HG03460 (cell line): Measurements from ENCODE around the gene HP1BP3.

Experiments used
- ATAC-seq: cut with Tn5 transposase; IDR thresholded peaks from one replicate; pipeline ENCODE4 v1.9.1; 2021; ENCODE audit not compliant: unreplicated experiment

The HP1BP3 gene

GRCh38 chr1:20715406-20715805, 71.7 kb downstream of the HP1BP3 start:
- ATAC-seq, result no peak

GRCh38 chr1:20713440-20713839, 73.7 kb downstream of the HP1BP3 start:
- no peak for ATAC-seq

- ATAC-seq, result no peak
These were observed 74.9 kb downstream of the HP1BP3 start for GRCh38 chr1:20712215-20712577.

- ATAC-seq, result no peak
These were observed 75.6 kb downstream of the HP1BP3 start for GRCh38 chr1:20711285-20712214.

GRCh38 chr1:20710469-20711284, 76.4 kb downstream of the HP1BP3 start:
- no peak for ATAC-seq

- no peak for ATAC-seq
These were observed 77.2 kb downstream of the HP1BP3 start for GRCh38 chr1:20709868-20710267.

- no peak for ATAC-seq
These were observed 78.2 kb downstream of the HP1BP3 start for GRCh38 chr1:20708891-20709290.

- no peak for ATAC-seq
These were observed 79.0 kb downstream of the HP1BP3 start for GRCh38 chr1:20708057-20708456.

GRCh38 chr1:20706841-20707240, 80.3 kb downstream of the HP1BP3 start:
- no peak for ATAC-seq

GRCh38 chr1:20705203-20705755, 81.8 kb downstream of the HP1BP3 start:
- no peak for ATAC-seq

- ATAC-seq, result no peak
These were observed 82.5 kb downstream of the HP1BP3 start for GRCh38 chr1:20704390-20705202.

GRCh38 chr1:20703124-20703756, 83.9 kb downstream of the HP1BP3 start:
- ATAC-seq, result no peak

- ATAC-seq, result no peak
These were observed 84.7 kb downstream of the HP1BP3 start for GRCh38 chr1:20702416-20702815.

- ATAC-seq, result no peak
These were observed 85.3 kb downstream of the HP1BP3 start for GRCh38 chr1:20701847-20702246.

- no peak for ATAC-seq
These were observed 85.7 kb downstream of the HP1BP3 start for GRCh38 chr1:20701446-20701845.

- ATAC-seq, result no peak
These were observed 86.4 kb downstream of the HP1BP3 start for GRCh38 chr1:20700636-20701215.

GRCh38 chr1:20699558-20699957, 87.5 kb downstream of the HP1BP3 start:
- ATAC-seq, result no peak

- ATAC-seq, result no peak
These were observed 88.8 kb downstream of the HP1BP3 start for GRCh38 chr1:20698195-20698910.

GRCh38 chr1:20697563-20697962, 89.5 kb downstream of the HP1BP3 start:
- no peak for ATAC-seq
